K562 (cell line): Measurements from ENCODE around the gene GNG7. TPM values are rescaled to one million over a fixed set of nuclear protein-coding genes. Genes with fewer than 3 reads are reported as not detected.

ENCODE experiments used
- ATAC-seq: fragments of 200-7000 bp; cut with Tn5 transposase; 3 replicates; pipeline ENCODE4 v1.9.1; 2020; ENCODE audit warnings: moderate library complexity
- BruUV-seq: library from RNA; stranded (reverse); fragments of 400-500 nt; replicated peaks from 2 replicates; lab custom pipeline; 2021; lab: Mats Ljungman, UMichigan
- CTCF ChIA-PET: fragments of 300-600 bp; formaldehyde crosslinking; extraction: SDS; loops from one replicate; lab custom pipeline; 2021; ENCODE audit warnings: low intra/inter-chr PET ratio; lab: Yijun Ruan, JAX
- POLR2A ChIA-PET: fragments of 300-600, 350-650 bp; sonication (Branson Sonifier 250); formaldehyde crosslinking; extraction: SDS; loops from one replicate; lab custom pipeline; 2021; ENCODE audit warnings: antibody characterized with exemption, inconsistent platforms; lab: Yijun Ruan, JAX
- DNase-seq, 4 experiments: peaks; one replicate each; pipeline versions ENCODE4 v3.0.0 to v3.0.0-alpha.2; 2011 to 2018; ENCODE audit warnings: low spot score in 3 of 4, mixed read lengths in 3 of 4; ENCODE audit errors: extremely low read depth in 1 of 4
- FAIRE-seq: peaks from 2 replicates; lab custom pipeline; 2011; peaks lifted over from hg19 to GRCh38; lab: Jason Lieb, UNC
- H2AFZ ChIP-seq: 2 replicates; pipeline ENCODE4 v1.6.0; 2011; ENCODE audit warnings: low read depth, low read length, control low read depth, inconsistent platforms
- H3K27ac ChIP-seq: fragments of 200-600 bp; 3 replicates; pipeline ENCODE4 v1.8.0; 2011; ENCODE audit warnings: low read depth, mild to moderate bottlenecking, control low read depth, inconsistent platforms, low read length, moderate library complexity, mixed read lengths; ENCODE audit errors: extremely low read depth
- H3K27me3 ChIP-seq, 2 experiments: fragments of 300-600 bp in 1 of 2; 2 replicates in 1 of 2; 3 replicates in 1 of 2; pipeline versions ENCODE4 v1.6.0 to v1.8.0; 2011; ENCODE audit warnings: inconsistent platforms in 2 of 2, low read length in 2 of 2, mild to moderate bottlenecking in 1 of 2, mixed read lengths in 1 of 2, moderate library complexity in 1 of 2; ENCODE audit not compliant: control insufficient read depth in 2 of 2, insufficient read depth in 2 of 2
- H3K36me3 ChIP-seq: fragments of 300-600 bp; 3 replicates; pipeline ENCODE4 v1.8.0; 2011; ENCODE audit warnings: mild to moderate bottlenecking, low read length, inconsistent platforms; ENCODE audit not compliant: control insufficient read depth, insufficient read depth
- H3K4me1 ChIP-seq, 2 experiments: fragments of 200-600 bp in 1 of 2; replicated peaks in 1 of 2; 2 replicates in 1 of 2; 3 replicates in 1 of 2; pipeline versions ENCODE4 v1.5.1 to v1.8.0; 2011; ENCODE audit warnings: inconsistent platforms in 2 of 2, low read length in 2 of 2, mild to moderate bottlenecking in 1 of 2, mixed read lengths in 1 of 2, moderate library complexity in 1 of 2; ENCODE audit not compliant: control insufficient read depth in 2 of 2, insufficient read depth in 2 of 2
- H3K4me2 ChIP-seq: 2 replicates; pipeline ENCODE4 v1.6.1; 2011; ENCODE audit warnings: low read length, control low read depth, inconsistent platforms, mixed read lengths; ENCODE audit not compliant: insufficient read depth
- H3K4me3 ChIP-seq: fragments of 200-600 bp; sonication (generic), shearing (Covaris generic); 2 replicates; pipeline ENCODE4 v1.5.1; 2016; ENCODE audit warnings: control low read depth, inconsistent platforms
- H3K79me2 ChIP-seq: fragments of 200-600 bp; 3 replicates; pipeline ENCODE4 v1.8.0; 2011; ENCODE audit warnings: low read length, inconsistent platforms; ENCODE audit not compliant: control insufficient read depth, insufficient read depth
- H3K9ac ChIP-seq, 2 experiments: 2 replicates each; pipeline versions ENCODE4 v1.6.0 to v1.6.1; 2011; ENCODE audit warnings: low read depth in 2 of 2, low read length in 2 of 2, control low read depth in 1 of 2, inconsistent platforms in 1 of 2, mild to moderate bottlenecking in 1 of 2, mixed read lengths in 1 of 2; ENCODE audit not compliant: insufficient read depth in 1 of 2
- H3K9me1 ChIP-seq: one replicate; pipeline ENCODE4 v1.6.0; 2011; ENCODE audit warnings: inconsistent platforms, mild to moderate bottlenecking, low read length, moderate library complexity; ENCODE audit not compliant: control insufficient read depth, insufficient read depth
- H3K9me3 ChIP-seq: replicated peaks from 2 replicates; pipeline ENCODE4 v1.5.1; 2011; ENCODE audit warnings: low read depth, low read length, inconsistent platforms; ENCODE audit not compliant: control insufficient read depth, insufficient read depth
- H4K20me1 ChIP-seq: replicated peaks from 2 replicates; pipeline ENCODE4 v1.6.1; 2011; ENCODE audit warnings: low read length, inconsistent platforms, mixed read lengths; ENCODE audit not compliant: control insufficient read depth, insufficient read depth
- C11orf30 ChIP-seq: fragments of 450-650 bp; IDR thresholded peaks from 2 replicates; pipeline ENCODE4 v1.6.1; 2016; ENCODE audit warnings: low read depth, mild to moderate bottlenecking
- ETV1 ChIP-seq: fragments of 450-650 bp; conservative IDR thresholded peaks from 2 replicates; pipeline ENCODE4 v1.6.1; 2016; ENCODE audit warnings: missing genetic modification characterization, control low read depth, low read depth, missing compliant biosample characterization
- EWSR1 ChIP-seq: fragments of 450-650 bp; IDR thresholded peaks from 2 replicates; pipeline ENCODE4 v1.6.1; 2018; ENCODE audit warnings: borderline replicate concordance, mild to moderate bottlenecking, low read depth, moderate library complexity; ENCODE audit not compliant: partially characterized antibody
- HDAC1 ChIP-seq, 2 experiments: fragments of 450-650 bp; IDR thresholded peaks; 2 replicates each; pipeline ENCODE4 v1.6.1; 2016 to 2017; ENCODE audit warnings: inconsistent platforms in 1 of 2, mild to moderate bottlenecking in 1 of 2, moderate library complexity in 1 of 2
- ID3 ChIP-seq, 2 experiments: fragments of 250-450 bp in 1 of 2; fragments of 450-650 bp in 1 of 2; sonication (Bioruptor Pico) in 1 of 2; IDR thresholded peaks; 2 replicates each; pipeline versions ENCODE4 v1.6.1 to v1.8.0; 2016 to 2021; ENCODE audit warnings: mild to moderate bottlenecking in 2 of 2, moderate library complexity in 2 of 2, missing compliant biosample characterization in 1 of 2, missing genetic modification characterization in 1 of 2
- KDM5B ChIP-seq: fragments of 200-600 bp; sonication (generic); IDR thresholded peaks from 2 replicates; pipeline ENCODE4 v1.6.1; 2012; ENCODE audit warnings: low read depth, mild to moderate bottlenecking, moderate library complexity, low read length, control low read depth, inconsistent platforms; ENCODE audit not compliant: insufficient replicate concordance
- MTA2 ChIP-seq: fragments of 450-650 bp; IDR thresholded peaks from 2 replicates; pipeline ENCODE4 v1.6.1; 2016; ENCODE audit warnings: low read depth
- NFATC3 ChIP-seq: fragments of 450-650 bp; IDR thresholded peaks from 2 replicates; pipeline ENCODE4 v1.6.1; 2017; ENCODE audit warnings: mild to moderate bottlenecking
- OTX1 ChIP-seq: fragments of 450-650 bp; formaldehyde crosslinking; IDR thresholded peaks from 2 replicates; pipeline ENCODE4 v1.4.0; 2022; ENCODE audit warnings: mild to moderate bottlenecking
- POLR2G ChIP-seq: fragments of 200-400 bp; formaldehyde crosslinking; IDR thresholded peaks from 2 replicates; pipeline ENCODE4 v1.6.1; 2017; ENCODE audit warnings: low read depth, mild to moderate bottlenecking, antibody characterized with exemption, low read length, moderate library complexity
- PRPF4 ChIP-seq: fragments of 200-400 bp; formaldehyde crosslinking; IDR thresholded peaks from one replicate; pipeline ENCODE4 v1.6.1; 2017; ENCODE audit warnings: low read length, low read depth, mild to moderate bottlenecking; ENCODE audit not compliant: insufficient read depth, poor library complexity, severe bottlenecking
- RBFOX2 ChIP-seq: fragments of 200-400 bp; formaldehyde crosslinking; IDR thresholded peaks from 2 replicates; pipeline ENCODE4 v1.6.1; 2017; ENCODE audit warnings: low read depth, mild to moderate bottlenecking, low read length, moderate library complexity
- SAFB ChIP-seq: fragments of 200-400 bp; formaldehyde crosslinking; IDR thresholded peaks from 2 replicates; pipeline ENCODE4 v1.6.1; 2017; ENCODE audit warnings: low read depth, low read length, borderline replicate concordance
- SMC3 ChIP-seq: conservative IDR thresholded peaks from 2 replicates; pipeline ENCODE4 v1.6.1; 2011; ENCODE audit warnings: low read depth, low read length, improper control_type of control experiment; ENCODE audit not compliant: insufficient read depth
- VEZF1 ChIP-seq: fragments of 200-800 bp; sonication (Bioruptor generic); IDR thresholded peaks from 2 replicates; pipeline ENCODE4 v1.6.1; 2017; ENCODE audit warnings: missing genetic modification characterization, missing compliant biosample characterization
- ZC3H8 ChIP-seq: fragments of 450-650 bp; IDR thresholded peaks from 2 replicates; pipeline ENCODE4 v1.6.1; 2017
- ZNF77 ChIP-seq: fragments of 250-450 bp; sonication (Bioruptor Pico); IDR thresholded peaks from 2 replicates; pipeline ENCODE4 v1.5.0; 2020
- ZNF79 ChIP-seq: fragments of 250-450 bp; sonication (Bioruptor Pico); IDR thresholded peaks from 2 replicates; pipeline ENCODE4 v1.4.0; 2020; ENCODE audit warnings: low read depth, mild to moderate bottlenecking, moderate library complexity
- WGBS: fragments of 100-300 bp; shearing (Covaris generic); methylation state at CpG from one replicate; pipeline ENCODE4 v1.1.6; 2016; ENCODE audit warnings: low coverage, mixed read lengths; ENCODE audit not compliant: insufficient coverage; ENCODE audit errors: missing lambda C conversion rate; 5-methylcytosine and 5-hydroxymethylcytosine counted together
- in situ Hi-C: fragments of 300-500 bp; cut with MboI; formaldehyde crosslinking; loops from 4 replicates; pipeline ENCODE4 v1.15.0; 2018; ENCODE audit warnings: inconsistent platforms, mixed read lengths
- intact Hi-C: fragments of 100-400 bp; cut with micrococcal nuclease; formaldehyde crosslinking; loops from 2 replicates; pipeline ENCODE4 v1.14.2; 2022
- polyA plus RNA-seq, 8 experiments: library from polyadenylated mRNA; depleted of rRNA in 4 of 8; stranded (reverse) in 5 of 8; unstranded in 3 of 8; fragments of >200 nt; fragmentation: Nextera tagmentation in 2 of 8; fragmentation: Illumina TruSeq in 1 of 8; extraction: Ambion mirVana in 2 of 8; extraction: Trizol in 1 of 8; gene quantifications; 2 replicates each; pipeline versions ENCODE4 v1.2.1 to v1.2.3, GENCODE V29; 2011 to 2014; ENCODE audit warnings: inconsistent platforms in 1 of 8, missing spikeins in 1 of 8
- total RNA-seq, 7 experiments: library from RNA; depleted of rRNA in 6 of 7; stranded (reverse); fragments of >200 nt in 6 of 7; fragmentation: Illumina TruSeq in 2 of 7; extraction: Trizol in 2 of 7; gene quantifications; 2 replicates each; pipeline versions ENCODE4 v1.2.1 to v1.2.3, GENCODE V29; 2011 to 2021; ENCODE audit warnings: low replicate concordance in 1 of 7

Gene GNG7
- total and polyA plus RNA-seq, 9 of the 15 experiments (the other 6 are each of a cell fraction or from before 2014, with no cell fraction given) = 0.01 to 0.20 (median 0.06) TPM; not detected in 1

DNA sequence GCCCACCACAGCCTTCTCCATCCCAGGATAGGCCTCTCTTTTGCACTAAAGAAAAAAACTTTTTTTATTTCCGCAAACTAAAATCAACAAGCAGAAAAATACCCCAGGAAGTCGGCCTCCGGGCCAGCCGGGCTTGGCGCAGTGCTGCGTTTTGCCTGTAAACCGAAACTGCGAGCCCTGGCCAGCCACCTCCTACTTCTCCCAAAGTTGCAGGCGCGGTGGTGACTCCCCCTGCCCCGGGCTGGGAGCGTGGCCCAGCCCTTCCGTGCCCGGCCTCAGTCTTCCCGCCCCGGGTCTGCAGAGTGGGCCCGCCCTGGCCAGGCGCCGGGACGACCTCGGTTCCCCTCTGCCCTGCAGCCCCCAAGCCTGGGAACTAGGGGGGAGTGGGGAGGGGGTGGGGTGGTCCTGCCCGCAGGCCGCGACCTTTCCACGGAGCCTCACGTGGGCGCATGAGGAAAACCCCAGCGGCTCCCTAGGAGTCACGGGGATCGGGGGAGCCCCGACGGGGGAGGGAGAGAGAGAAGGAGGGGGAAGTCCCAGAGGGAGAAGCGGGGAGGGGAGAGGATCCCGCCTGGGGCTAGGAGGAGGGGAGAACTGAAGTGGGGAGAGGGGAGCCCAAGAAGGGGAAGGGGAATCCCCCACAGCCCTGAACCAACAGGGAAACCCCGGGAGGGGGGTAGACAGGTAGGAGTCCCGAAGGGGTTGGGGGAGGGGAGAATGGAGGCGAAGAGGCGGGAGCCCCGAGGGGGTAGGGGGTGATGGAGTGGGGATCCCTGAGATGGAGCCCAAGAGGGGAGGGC, 223.5 kb downstream of the GNG7 start:
- CTCF ChIA-PET = no interaction called here
- no peaks in the 10 kb centered on the region for H3K9me3 ChIP-seq
- H3K27ac ChIP-seq = no peak overlapping the region
- H2AFZ ChIP-seq = no peak overlapping the region
- H3K4me2 ChIP-seq = no peak overlapping the region
- peak; percentile 19 for TF ChIP-seq KDM5B
- TF ChIP-seq ZNF77 = no peak
- no peak for TF ChIP-seq NFATC3
- no peak for TF ChIP-seq C11orf30
- TF ChIP-seq ETV1 (tag) = no peak
- no peak for TF ChIP-seq ID3 (CRISPR knock-in tag; IDR thresholded peaks at IDR 0.05)
- no peak for TF ChIP-seq ID3 (tag; IDR thresholded peaks at IDR 0.05)
- no peak for TF ChIP-seq OTX1 (CRISPR knock-in tag)
- no peak for TF ChIP-seq SMC3
- TF ChIP-seq RBFOX2 = no peak
- TF ChIP-seq SAFB = no peak
- TF ChIP-seq PRPF4 = no peak
- TF ChIP-seq POLR2G = peak; percentile 43; the same call in 1 of the 2 replicates
- TF ChIP-seq ZNF79 (CRISPR knock-in tag) = no peak
- TF ChIP-seq ZC3H8 = no peak
- TF ChIP-seq HDAC1 (IDR thresholded peaks at IDR 0.05) = no peak
- peak; percentile 42; the same call in 1 of the 2 replicates for TF ChIP-seq VEZF1
- TF ChIP-seq MTA2 = no peak
- no peak for TF ChIP-seq EWSR1
- intact Hi-C loops (no loop called here), in situ Hi-C loops (no loop called here)
- WGBS = 33% methylated on average over 16 of the region's 39 CpGs
- H3K79me2 ChIP-seq = no peaks in the 10 kb centered on the region
- no TSS peak for BruUV-seq
- 0 out of 2 replicates have a peak, but pooled peaks cover 5% of the 10 kb centered on the region for H4K20me1 ChIP-seq
- peaks cover 2 to 46% of the 10 kb centered on the region in 2 experiments; a peak in 4 of 5 replicates for H3K4me1 ChIP-seq
- POLR2A ChIA-PET = interaction anchor here (3.5 kb wide), 1 partner anchor 100 kb away, joined by 26 read pairs; no protein-coding TSS in a partner anchor
- ATAC-seq = no peak
- no peaks in the 10 kb centered on the region for H3K36me3 ChIP-seq
- no peak for DNase-seq
- no peaks in the 10 kb centered on the region for H3K9me1 ChIP-seq
- FAIRE-seq = no peak
- H3K4me3 ChIP-seq = no peak overlapping the region
- peak overlapping the region in 1 of 2 experiments; percentile 64; a peak in 2 of 4 replicates for H3K9ac ChIP-seq
- H3K27me3 ChIP-seq = peaks cover 6 to 16% of the 10 kb centered on the region in 2 experiments; a peak in 4 of 5 replicates
